HG03095 (cell line): ENCODE data around the gene NRXN3.

ENCODE experiments used
- ATAC-seq: cut with Tn5 transposase; IDR thresholded peaks from one replicate; pipeline ENCODE4 v1.9.1; 2021; ENCODE audit warnings: moderate library complexity; ENCODE audit not compliant: unreplicated experiment

NRXN3 gene

GRCh38 chr14:79373451-79373850, 1203.3 kb downstream of the NRXN3 start:
- ATAC-seq: no peak

GRCh38 chr14:79375356-79375755, 1205.2 kb downstream of the NRXN3 start:
- ATAC-seq: no peak

- no peak for ATAC-seq
These were observed 1206.4 kb downstream of the NRXN3 start for GRCh38 chr14:79376557-79376956.

- ATAC-seq: no peak
These were observed 1207.8 kb downstream of the NRXN3 start for GRCh38 chr14:79378020-79378419.

- no peak for ATAC-seq
These were observed 1209.1 kb downstream of the NRXN3 start for GRCh38 chr14:79379266-79379665.

GRCh38 chr14:79383031-79383430, 1212.9 kb downstream of the NRXN3 start:
- ATAC-seq: no peak

GRCh38 chr14:79383475-79383874, 1213.3 kb downstream of the NRXN3 start:
- ATAC-seq: no peak

GRCh38 chr14:79395061-79395460, 1224.9 kb downstream of the NRXN3 start:
- ATAC-seq: no peak

- no peak for ATAC-seq
These were observed 1234.8 kb downstream of the NRXN3 start for GRCh38 chr14:79404874-79405511.

GRCh38 chr14:79405512-79405910, 1235.3 kb downstream of the NRXN3 start:
- ATAC-seq: no peak

- no peak for ATAC-seq
These were observed 1237.4 kb downstream of the NRXN3 start for GRCh38 chr14:79407572-79407971.

GRCh38 chr14:79408696-79409095, 1238.5 kb downstream of the NRXN3 start:
- ATAC-seq: no peak

- ATAC-seq: no peak
These were observed 1241.4 kb downstream of the NRXN3 start for GRCh38 chr14:79411403-79412174.

- no peak for ATAC-seq
These were observed 1242.6 kb downstream of the NRXN3 start for GRCh38 chr14:79412822-79413221.

GRCh38 chr14:79413734-79414428, 1243.7 kb downstream of the NRXN3 start:
- ATAC-seq: no peak

- no peak for ATAC-seq
These were observed 1245.6 kb downstream of the NRXN3 start for GRCh38 chr14:79415726-79416125.

GRCh38 chr14:79417961-79418360, 1247.8 kb downstream of the NRXN3 start:
- no peak for ATAC-seq

- no peak for ATAC-seq
These were observed 1248.7 kb downstream of the NRXN3 start for GRCh38 chr14:79418649-79419415.

GRCh38 chr14:79419571-79420327, 1249.6 kb downstream of the NRXN3 start:
- no peak for ATAC-seq

- ATAC-seq: no peak
These were observed 1250.6 kb downstream of the NRXN3 start for GRCh38 chr14:79420725-79421124.
